Inflammatory macrophage treated with lipopolysaccharide for 1 hour (primary cell): ENCODE measurements around the gene PNMA1.

Experiments used
- DNase-seq, 2 donors: peaks; one replicate each; pipeline ENCODE4 v3.0.0-alpha.2; 2020 to 2022

Gene PNMA1

GRCh38 chr14:73750531-73750901, 36.3 kb upstream of the PNMA1 start:
- no peak for DNase-seq

- DNase-seq = no peak
Observed at GRCh38 chr14:73749706-73750530, 35.7 kb upstream of the PNMA1 start.

- DNase-seq = no peak
Observed at GRCh38 chr14:73748858-73749357, 34.7 kb upstream of the PNMA1 start.

- DNase-seq = no peak
Observed at GRCh38 chr14:73747379-73748211, 33.4 kb upstream of the PNMA1 start.

GRCh38 chr14:73746520-73747378, 32.6 kb upstream of the PNMA1 start:
- no peak for DNase-seq

- DNase-seq = no peak
Observed at GRCh38 chr14:73745571-73746519, 31.7 kb upstream of the PNMA1 start.

GRCh38 chr14:73744874-73745529, 30.8 kb upstream of the PNMA1 start:
- DNase-seq = no peak

- no peak for DNase-seq
Observed at GRCh38 chr14:73744175-73744867, 30.1 kb upstream of the PNMA1 start.

- DNase-seq = peak; percentile 33 to 50
Observed at GRCh38 chr14:73743431-73743931, 29.3 kb upstream of the PNMA1 start.

- DNase-seq = no peak
Observed at GRCh38 chr14:73742520-73743238, 28.5 kb upstream of the PNMA1 start.

GRCh38 chr14:73741876-73742519, 27.8 kb upstream of the PNMA1 start:
- DNase-seq = no peak

- DNase-seq = peak in 1 of 2 donors; percentile 49
Observed at GRCh38 chr14:73741386-73741875, 27.2 kb upstream of the PNMA1 start.

GRCh38 chr14:73740618-73741326, 26.6 kb upstream of the PNMA1 start:
- peak in 1 of 2 donors; percentile 13 for DNase-seq

- no peak for DNase-seq
Observed at GRCh38 chr14:73739899-73740617, 25.9 kb upstream of the PNMA1 start.

GRCh38 chr14:73739174-73739898, 25.2 kb upstream of the PNMA1 start:
- DNase-seq = no peak

GRCh38 chr14:73738518-73739173, 24.5 kb upstream of the PNMA1 start:
- no peak for DNase-seq
